ENCODE measurements around the gene ZNF385C.

The ZNF385C gene

GRCh38 chr17:42107597-42108576 is 9.6 kb upstream of the ZNF385C start:
- peak; percentile 88 for ATAC-seq
- DNase-seq = peak; percentile 97

GRCh38 chr17:42107124-42107523 is 8.9 kb upstream of the ZNF385C start:
- ATAC-seq (no peak), DNase-seq (no peak)

GRCh38 chr17:42106009-42106408 is 7.7 kb upstream of the ZNF385C start:
- DNase-seq = no peak
- no peak for ATAC-seq

GRCh38 chr17:42104264-42104663 is 6.0 kb upstream of the ZNF385C start:
- DNase-seq (no peak), ATAC-seq (no peak)

- ATAC-seq (no peak), DNase-seq (no peak)
These were observed 5.1 kb upstream of the ZNF385C start for GRCh38 chr17:42103221-42103954.

- ATAC-seq = peak; percentile 64
- DNase-seq = peak; percentile 89
These were observed 3.4 kb upstream of the ZNF385C start for GRCh38 chr17:42101513-42102292.

- no peak for ATAC-seq
- no peak for DNase-seq
These were observed 592 bp upstream of the ZNF385C start for GRCh38 chr17:42098730-42099399.

- ATAC-seq = no peak
- DNase-seq = no peak
These were observed 1.7 kb downstream of the ZNF385C start for GRCh38 chr17:42096360-42097111.

- no peak for ATAC-seq
- no peak for DNase-seq
These were observed 3.8 kb downstream of the ZNF385C start for GRCh38 chr17:42094375-42095069.

- ATAC-seq (no peak), DNase-seq (no peak)
These were observed 5.3 kb downstream of the ZNF385C start for GRCh38 chr17:42092939-42093338.

- ATAC-seq = no peak
- DNase-seq = no peak
These were observed 7.1 kb downstream of the ZNF385C start for GRCh38 chr17:42090964-42091790.

- ATAC-seq (no peak), DNase-seq (no peak)
These were observed 9.5 kb downstream of the ZNF385C start for GRCh38 chr17:42088736-42089135.

- ATAC-seq = no peak
- no peak for DNase-seq
These were observed 10.3 kb downstream of the ZNF385C start for GRCh38 chr17:42087736-42088705.

GRCh38 chr17:42087042-42087701 is 11.1 kb downstream of the ZNF385C start:
- ATAC-seq (no peak), DNase-seq (no peak)

- no peak for DNase-seq
- no peak for ATAC-seq
These were observed 16.6 kb downstream of the ZNF385C start for GRCh38 chr17:42081516-42082129.

- no peak for DNase-seq
- no peak for ATAC-seq
These were observed 18.7 kb downstream of the ZNF385C start for GRCh38 chr17:42079541-42079940.

GRCh38 chr17:42078396-42079043 is 19.8 kb downstream of the ZNF385C start:
- no peak for ATAC-seq
- no peak for DNase-seq
